GDM1 (cell line): Measurements from ENCODE around the gene FAM72B.
"Not testable (repeated sequence)": the region's sequence is repeated elsewhere in the genome, so short reads cannot be mapped to it uniquely, and the experiment has no call there.

Experiments used
- DNase-seq: peaks from one replicate; lab custom pipeline; 2025; lab: John Stamatoyannopoulos, UW

FAM72B gene

DNA sequence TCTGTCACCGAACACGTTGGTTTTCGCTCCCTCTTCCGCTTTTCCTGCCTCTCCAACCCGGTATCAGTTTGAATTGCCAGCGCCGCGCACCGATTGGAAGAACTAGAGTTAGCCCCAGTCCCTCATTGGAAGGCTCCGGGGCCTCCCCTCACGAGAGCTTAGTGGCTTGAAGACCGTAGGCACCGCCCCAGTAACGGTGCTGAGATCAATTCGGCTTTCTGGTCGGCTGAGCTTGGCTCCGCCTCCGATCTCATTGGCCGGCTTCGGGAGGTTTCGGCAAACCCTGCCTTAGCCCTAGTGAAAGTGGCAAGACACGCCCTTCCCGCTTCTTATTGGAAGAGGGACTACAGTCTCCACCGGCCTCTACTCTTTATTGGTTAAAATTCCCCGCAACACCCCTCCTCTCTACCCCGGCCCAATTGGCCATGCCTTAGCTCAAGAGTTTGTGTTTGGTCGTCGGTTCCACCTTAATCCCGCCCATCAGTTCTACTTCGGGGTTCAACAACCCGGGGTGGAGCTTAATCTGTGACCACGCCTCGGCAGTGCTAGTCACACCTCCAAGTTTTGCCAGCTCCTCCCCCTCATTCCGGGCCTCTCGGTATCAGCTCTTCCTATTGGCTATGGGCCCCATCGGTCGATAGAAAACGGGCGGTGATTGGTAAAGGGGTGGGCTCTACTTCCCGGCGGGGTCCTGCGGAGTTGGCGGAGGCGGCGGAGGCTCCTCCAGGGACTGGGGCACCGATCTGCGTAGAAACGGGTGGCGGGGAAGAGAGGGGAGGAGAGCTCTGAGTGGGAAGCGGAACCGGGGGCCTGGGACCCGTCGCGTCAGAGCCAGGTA is at the start of gene FAM72B, which contains the start of gene SRGAP2C:
Gene FAM72B, minus strand, starts transcription at position 51 of the 838 bp plus-strand sequence. CDS start 851 bp downstream, outside the sequence.
Gene SRGAP2C, plus strand, starts transcription at position 686 of the 838 bp plus-strand sequence. CDS start 2,472 bp downstream, outside the sequence.
- peak; percentile 98 for DNase-seq

DNA sequence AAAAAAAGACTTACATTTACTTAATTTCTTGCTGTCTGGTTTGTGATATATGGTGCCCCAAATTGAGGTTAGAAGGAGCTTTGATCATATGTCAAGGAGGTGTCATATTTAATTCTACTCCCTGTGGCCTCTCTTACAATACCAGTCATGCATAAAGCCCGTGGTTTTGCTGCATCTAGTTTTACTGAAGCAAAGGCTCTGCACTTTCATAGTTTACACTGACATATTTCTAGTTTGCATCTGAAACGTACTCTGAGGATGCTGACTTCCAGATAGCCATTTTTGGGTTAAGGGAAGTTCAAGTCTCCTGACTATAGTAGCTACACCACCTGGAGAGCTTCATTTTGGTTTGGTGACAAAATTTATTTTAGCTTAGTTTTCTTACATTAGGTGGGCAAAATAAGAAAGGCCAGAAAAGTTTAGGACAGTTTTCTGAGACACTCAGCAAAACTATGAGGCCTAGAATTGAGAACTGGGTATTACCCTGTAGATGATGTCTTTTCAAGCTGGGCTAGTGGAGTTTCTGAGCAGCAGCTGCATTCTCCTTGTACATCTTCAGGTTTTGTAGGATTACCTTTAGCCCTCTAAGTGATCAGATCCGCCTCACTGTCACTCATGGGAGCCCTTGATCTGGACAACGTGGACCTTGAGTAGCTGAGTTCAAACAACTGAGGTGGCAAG is 48.4 kb upstream of the FAM72B start:
- not testable (repeated sequence) for DNase-seq

DNA sequence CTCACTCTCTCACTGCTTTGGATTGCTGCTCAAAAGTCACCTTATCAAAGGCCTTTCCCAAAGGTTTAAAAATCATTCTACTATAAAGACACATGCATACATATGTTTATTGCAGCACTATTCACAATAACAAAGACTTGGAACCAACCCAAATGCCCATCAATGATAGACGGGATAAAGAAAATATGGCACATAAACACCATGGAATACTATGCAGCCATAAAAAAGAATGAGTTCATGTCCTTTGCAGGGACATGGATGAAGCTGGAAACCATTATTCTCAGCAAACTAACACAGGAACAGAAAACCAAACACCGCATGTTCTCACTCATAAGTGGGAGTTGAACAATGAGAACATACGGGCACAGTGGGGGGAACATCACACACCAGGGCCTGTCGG is 46.5 kb upstream of the FAM72B start:
- not testable (repeated sequence) for DNase-seq

DNA sequence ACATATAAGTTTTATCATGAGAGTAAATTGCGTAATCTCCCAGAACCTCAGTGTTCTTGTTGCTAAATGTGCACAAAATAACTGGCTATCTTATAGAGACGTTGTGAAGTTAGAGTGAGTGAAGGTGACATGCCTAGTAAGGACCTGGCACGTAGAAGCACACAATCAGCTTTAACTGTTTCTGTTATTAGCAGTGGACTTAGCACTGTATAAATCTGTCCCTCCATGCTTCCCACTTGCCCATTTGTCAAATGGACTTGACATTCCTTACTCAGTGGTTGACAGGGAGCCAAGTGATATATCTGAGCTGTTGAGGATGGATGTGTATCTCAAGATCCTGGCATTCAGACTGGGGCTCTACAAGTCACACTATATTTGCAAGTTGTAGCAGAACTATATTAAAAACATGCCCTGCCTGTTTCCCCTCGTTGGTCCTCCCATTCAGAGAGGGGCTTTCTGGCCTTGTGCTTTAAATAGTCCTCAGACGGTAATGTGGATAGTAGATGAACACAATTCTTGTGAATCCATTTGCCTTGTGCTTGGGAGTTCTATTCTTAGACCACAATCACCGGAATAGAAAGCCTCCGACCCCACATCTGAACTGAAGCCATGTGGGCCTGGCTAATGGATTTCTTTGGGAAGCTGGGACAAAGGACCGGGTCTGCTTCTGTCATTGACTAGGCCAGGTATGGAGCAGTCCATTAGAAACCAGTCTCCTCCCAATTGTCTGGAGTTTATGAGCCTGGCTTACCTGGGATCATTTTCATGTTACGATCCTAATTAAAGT is 43.6 kb upstream of the FAM72B start:
- not testable (repeated sequence) for DNase-seq

DNA sequence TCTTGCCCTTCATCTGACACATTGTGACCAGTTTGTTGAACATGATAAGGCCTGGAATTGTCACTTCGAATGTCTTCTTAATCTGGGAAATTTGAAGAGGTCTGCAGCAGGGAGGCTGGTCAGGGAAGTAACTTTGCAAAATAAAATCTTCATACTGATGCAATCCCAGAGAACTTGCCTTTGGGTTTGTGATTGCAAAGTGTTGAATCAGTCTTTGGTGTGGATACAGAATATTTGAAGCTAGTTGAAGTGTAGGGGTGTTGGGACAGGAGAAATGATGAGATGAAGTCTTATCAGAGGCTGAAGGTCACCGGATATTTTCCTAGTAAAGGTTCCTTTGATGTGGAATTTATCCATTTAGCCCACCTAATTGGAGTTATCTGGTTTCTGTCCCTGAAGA is 42.8 kb upstream of the FAM72B start:
- not testable (repeated sequence) for DNase-seq

DNA sequence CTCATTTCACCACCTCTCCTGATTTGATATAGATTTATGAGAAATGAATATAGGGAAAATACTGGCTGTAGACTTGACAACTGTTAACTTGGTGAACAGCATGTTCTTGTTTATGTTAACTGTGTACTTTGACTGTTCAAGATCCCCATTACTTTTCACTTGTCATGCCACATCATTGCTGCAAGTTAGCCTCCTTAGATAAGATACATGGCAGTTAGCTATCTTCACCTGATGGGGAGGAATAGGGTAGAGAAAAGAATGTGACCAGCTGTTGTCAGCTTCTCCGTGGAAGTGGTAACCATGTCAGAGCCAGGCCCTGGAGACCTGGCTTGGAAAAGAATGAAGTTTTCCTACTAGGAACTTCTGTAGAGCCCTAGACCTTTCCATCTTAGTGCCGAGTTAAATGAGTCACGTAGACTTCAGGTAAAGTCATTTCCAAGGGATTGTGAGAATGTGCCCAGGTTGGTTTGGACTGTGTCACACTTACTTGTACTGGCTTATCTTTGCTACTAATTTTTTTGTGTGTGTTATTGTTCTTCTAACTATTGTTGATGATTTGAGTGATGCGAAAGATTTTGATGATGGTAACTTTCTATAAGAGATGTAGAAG is 42.3 kb upstream of the FAM72B start:
- DNase-seq = not testable (repeated sequence)

DNA sequence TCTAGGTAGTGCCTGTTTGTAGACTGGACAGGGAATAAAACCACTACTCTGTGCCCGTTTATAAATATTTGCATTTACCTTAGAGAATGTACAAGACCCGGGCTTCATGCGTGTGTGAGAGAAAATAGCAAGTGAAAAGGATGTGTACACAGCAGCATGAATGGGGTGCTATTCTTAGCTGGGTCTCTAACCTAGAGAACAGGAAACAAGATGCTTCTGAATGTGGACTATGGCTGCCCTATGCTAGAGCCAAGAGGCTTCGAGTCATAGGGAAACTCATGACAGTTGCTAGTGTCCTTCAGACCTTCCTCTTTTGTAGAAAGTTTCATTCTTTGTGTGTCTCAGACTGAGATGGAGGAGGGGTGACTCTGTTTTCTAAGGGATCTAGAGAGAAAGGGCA is 40.6 kb upstream of the FAM72B start:
- not testable (repeated sequence) for DNase-seq

DNA sequence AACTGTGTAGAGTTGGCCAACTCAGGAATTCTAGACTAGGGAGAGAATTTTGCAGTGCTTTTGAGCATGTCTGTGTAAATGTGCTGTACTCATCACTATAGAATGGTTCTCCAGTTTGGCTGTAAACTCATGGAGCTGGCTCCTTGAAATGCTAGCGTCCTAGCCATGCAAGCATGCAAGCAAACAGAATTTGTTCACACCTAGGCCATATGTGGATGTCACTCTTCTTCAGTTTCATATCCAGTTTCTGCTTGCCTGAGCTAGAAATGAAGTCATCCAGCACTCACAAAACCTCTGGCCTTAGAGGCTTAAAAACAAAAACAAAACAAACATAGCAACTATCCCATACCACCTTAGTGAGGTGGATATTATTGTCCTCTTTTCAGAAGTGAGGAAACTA is 37.6 kb upstream of the FAM72B start:
- DNase-seq = not testable (repeated sequence)

DNA sequence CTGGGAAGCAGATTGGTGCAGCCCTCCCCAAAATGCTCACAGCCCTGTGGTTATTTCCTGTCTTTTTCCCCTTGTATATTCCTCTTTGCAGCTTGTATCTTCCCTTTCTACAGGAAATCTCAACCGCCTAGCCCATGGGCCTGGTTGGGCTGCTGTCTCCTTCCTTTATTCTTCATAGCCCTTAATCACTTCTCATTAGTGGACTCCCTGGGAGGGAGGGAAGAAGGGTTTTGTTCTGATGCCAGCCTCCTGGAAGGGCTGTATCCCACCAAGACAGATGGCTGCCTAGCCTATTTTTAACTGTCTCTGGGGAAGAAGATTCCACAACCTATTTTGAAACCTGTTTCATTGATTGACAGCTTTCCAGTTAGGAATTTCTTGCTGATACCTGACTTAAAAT is 32.5 kb upstream of the FAM72B start:
- DNase-seq = not testable (repeated sequence)

DNA sequence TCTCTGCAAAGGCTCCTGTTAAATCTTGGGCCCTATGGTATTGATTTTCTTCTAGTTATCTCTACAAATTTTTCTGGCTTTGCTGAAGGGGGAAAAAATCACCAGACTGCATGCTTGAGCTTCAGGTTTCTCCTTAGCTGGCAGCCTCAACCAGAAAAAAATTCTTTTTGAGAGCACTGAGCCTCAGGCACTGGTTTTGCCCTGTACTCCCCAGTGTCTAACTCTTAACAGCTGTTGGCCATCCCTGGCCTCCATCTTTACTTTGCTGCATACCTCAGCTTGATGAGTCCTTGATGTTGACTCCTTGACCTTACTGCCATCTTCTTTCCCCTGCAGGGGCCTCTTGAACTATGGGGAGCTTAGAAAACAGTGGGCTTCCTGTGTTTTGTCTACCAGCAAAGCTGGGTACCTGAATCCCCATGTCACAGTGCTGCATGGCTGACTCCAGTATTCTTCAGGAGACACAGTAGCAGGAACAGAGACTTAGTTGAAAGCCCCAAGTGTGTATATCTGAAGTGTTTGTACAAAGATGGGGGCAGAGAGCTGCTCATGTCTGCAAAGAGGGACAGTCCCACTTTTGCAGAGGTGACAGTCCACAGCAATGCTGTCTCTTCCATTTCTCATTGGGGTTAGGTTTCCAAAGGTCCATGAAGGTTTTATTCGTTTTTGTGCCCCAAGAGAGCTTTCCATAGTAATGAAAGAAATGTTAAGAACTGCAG is 31.7 kb upstream of the FAM72B start:
- not testable (repeated sequence) for DNase-seq

DNA sequence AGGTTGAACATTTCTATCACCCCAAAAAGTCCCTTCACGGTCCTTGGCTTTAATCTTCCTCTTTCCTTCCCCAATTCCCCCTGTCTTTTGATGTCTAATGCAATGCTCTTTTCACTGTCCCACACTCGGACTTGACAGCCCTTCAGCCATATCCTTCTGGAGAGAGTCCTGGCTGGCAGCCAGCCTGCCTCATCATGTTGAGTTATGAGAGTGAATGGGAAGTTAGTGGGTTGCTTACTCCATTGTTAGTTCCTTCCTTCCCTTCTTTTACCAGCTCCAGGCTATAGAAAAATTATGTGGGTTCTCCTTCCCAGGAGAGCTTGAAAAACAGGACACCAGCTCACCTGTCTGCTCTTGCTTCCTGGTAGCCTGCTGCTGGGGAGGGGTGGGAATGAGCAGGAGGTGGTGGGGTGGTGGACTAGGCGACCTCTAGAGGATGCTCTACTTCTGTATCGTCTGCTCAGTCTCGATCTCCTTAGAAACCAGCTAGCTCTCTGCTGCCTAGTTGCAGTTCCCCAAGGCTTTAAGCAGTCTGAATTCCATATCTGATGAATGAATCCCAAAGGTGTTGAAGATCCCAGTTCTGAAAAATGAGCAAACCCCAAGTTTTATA is 30.5 kb upstream of the FAM72B start:
- not testable (repeated sequence) for DNase-seq

DNA sequence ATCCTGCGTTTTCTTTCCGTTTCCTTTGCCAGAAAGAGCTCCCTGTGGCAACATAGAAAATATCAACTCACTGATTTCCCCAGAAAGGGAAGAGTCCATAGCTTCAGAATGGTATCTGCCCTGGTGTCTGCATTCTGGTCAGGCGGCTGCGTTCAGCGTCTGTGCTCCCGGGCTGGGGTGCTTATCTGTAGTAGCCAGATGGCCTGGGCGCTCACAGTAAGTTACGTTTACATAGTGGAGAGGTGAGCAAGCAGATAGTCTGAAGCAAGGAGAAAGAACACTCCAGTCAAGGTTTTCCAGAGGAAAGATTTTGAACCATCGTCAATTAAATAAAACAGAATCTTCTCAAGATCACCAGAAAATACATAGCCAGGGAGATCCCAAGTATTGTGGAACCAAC is 29.4 kb upstream of the FAM72B start:
- DNase-seq = not testable (repeated sequence)

DNA sequence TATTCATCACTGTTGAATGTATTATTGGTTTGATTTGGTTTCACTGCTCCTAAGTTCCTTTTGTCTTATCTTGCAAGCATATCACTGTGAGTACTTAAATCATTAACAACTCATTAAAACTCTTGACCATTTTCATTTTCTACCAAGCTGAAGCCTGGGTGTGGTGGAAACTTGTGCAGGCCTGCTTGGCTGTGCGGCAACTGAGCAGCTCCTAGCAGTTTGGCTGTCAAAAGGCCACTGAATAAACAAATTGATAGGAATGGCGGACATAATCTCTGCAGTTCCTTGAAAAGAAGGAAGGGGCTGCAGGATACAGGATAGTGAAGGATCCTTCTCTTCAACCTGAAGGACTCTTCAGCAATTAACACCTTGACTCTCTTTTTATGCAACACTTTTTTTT is 26.6 kb upstream of the FAM72B start:
- not testable (repeated sequence) for DNase-seq

DNA sequence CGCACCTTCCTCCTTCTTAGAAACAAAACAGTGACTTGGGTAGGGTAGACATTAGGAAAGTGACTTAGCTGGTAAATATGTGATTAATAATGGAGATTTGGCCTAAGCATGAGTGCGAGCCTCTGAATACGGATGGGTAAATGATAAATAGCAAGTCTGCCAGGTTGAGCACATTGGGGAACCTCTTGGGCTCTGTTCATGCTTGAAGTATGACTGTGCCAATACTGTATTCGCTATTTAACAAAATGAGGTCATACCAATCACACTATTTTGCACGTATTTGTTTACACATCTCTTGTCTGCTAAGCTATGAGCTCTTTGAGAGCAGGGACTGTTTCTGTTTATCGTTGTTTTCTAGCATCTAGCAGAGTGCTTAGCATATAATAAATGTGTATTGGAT is 24.2 kb upstream of the FAM72B start:
- not testable (repeated sequence) for DNase-seq

DNA sequence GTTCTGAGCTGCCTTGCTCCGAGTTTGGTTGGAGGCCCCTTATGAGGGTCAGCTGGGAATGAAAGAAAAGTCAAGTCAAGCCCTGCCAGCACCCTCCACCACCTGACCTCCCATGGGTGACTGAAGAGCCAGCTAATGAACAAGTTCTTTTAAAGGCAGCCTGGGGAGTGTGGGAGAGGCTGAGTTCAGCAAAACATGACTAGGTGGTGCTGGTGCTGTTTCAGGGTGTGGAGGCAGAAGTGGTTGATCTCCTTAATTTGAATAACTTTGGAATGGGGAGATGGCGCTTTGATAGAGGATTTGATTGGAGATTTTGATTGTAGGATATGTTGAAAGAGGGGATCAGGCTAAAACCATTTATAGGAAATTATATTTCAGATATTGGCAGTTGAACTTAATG is 23.2 kb upstream of the FAM72B start:
- not testable (repeated sequence) for DNase-seq

DNA sequence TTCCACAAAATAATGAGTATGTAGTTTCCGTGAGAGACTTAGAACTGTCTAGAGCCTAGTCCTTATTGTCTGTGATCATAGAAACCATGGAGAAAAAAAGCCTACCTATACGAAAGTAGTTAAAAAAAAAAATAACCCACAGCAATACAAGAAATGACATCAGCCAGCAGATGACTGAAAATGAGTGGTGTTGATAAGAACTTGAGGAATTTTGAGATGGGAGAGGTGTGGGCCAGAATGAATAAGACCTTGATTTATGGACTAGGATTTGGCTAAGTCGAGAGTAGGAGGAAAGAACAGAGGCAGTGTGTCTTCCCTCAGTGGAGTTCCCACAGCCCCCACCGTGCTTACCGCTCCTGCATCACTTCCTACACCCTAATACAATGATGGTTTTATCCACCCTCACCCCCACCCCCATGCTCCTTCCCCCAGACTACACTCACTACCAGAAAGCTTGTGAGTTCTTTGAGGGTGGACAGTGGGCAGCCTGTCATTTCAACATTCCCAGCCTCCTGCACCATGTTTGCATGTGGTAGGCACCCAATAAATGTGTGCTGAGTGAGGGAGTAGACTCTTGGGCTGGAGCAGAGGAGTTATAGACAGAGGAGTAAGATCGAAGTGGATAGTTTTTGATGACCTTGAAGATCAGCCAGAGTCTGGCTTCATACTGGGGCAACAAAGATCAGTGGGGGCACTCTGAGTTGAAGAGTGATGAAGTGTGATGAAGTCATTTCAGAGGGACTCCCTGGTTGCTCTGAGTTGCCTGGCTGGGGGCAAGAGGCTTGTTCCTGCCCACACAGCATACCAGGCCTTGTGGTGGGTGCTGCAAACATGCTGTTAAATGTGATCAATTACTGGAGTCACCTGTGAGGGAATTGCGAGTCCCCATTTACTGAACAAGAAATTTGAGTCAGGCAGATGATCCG is 21.9 kb upstream of the FAM72B start:
- not testable (repeated sequence) for DNase-seq

DNA sequence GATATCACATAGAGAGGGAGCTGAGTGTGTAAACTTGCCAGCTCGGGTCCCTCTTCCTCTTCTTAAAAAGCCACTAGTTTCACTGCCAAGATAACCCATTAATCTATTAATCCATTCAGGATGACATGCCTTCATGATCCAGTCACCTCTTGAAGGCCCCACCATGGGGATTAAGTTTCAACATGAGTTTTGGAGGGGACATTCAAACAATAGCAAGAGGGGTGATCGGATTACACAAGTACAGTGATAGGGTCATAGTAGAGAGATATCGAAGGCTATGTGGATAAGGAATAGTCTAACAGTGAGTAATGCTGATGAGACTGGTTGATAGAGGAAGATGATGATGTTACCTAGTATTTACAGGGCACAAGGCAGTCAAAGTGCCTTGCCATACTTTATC is 18.8 kb upstream of the FAM72B start:
- not testable (repeated sequence) for DNase-seq

DNA sequence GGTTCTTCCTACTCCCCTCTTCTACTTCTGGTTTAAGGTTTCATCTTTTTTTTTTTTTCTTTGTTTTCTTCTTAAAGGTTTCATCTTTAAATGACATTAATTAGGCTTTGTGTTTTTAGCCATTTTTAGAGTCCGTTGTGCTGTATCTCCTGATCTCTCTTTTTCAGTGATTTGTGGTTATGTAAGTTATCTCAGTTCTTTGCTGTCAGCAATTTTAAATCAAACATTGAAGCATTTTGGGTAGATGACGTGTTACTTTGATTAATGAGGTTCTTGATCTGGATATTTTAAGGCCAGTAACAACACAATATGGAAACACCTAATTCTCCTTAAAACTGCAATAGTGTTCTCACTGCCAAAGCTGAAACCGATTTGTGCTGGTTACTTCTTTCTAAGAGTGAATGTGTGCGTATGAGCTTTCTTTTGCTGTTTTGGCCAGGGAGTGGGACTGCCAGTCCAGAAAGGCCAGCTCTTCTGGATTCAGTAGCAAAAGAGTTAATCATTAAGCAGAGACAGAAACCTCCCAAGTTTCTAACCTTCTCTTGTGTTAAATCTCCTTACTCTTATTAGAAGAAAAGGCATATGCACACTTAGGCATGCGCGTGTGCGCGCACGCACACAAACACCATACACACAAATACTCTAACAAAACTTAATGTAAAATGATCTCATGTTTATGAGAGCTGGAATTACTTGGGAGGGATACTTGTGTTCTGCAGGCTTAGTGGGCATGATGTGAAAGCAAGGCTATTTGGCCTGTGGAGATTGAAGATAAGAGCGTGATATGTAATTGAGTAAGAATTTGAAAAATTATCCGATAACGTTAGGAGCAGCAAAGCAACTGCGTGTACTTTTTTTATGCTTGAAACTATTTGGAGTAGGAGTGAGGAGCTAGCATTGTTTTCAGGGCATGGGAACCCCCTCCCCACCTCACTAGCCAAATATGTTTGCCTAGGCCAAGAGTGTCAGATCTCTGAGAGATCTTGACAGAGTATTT is 17.1 kb upstream of the FAM72B start:
- not testable (repeated sequence) for DNase-seq
